Neural crest cell (in vitro differentiated cells): ENCODE data around the gene TUBA3D. TPM values are rescaled to one million over a fixed set of nuclear protein-coding genes. Genes with fewer than 3 reads are reported as not detected.
"Not testable (repeated sequence)": the region's sequence is repeated elsewhere in the genome, so short reads cannot be mapped to it uniquely, and the experiment has no call there.

Experiments
- DNase-seq: peaks from one replicate; pipeline ENCODE4 v3.0.0; 2021; ENCODE audit warnings: low read depth, mixed read lengths, low spot score
- H3K27ac Mint-ChIP-seq: one replicate; pipeline ENCODE4 v1.8.0; 2021; ENCODE audit warnings: mild to moderate bottlenecking, mixed read lengths; ENCODE audit not compliant: unreplicated experiment
- H3K27me3 Mint-ChIP-seq: 2 replicates; pipeline ENCODE4 v1.8.0; 2021; ENCODE audit warnings: low read depth, mild to moderate bottlenecking, mixed read lengths
- H3K36me3 Mint-ChIP-seq: 2 replicates; pipeline ENCODE4 v1.8.0; 2021; ENCODE audit warnings: low read depth, mild to moderate bottlenecking, mixed read lengths
- H3K4me1 Mint-ChIP-seq: 2 replicates; pipeline ENCODE4 v1.8.0; 2021; ENCODE audit warnings: mixed read lengths
- H3K4me3 Mint-ChIP-seq: one replicate; pipeline ENCODE4 v1.8.0; 2021; ENCODE audit warnings: mild to moderate bottlenecking, mixed read lengths
- H3K9me3 Mint-ChIP-seq: 2 replicates; pipeline ENCODE4 v1.8.0; 2021; ENCODE audit warnings: mixed read lengths
- total RNA-seq: library from RNA; stranded (reverse); gene quantifications from 2 replicates; pipeline ENCODE4 v1.2.1, GENCODE V29; 2021
- TF ChIP-seq, protein P1 (sequence below): fragments of 200-600 bp; sonication (generic); conservative IDR thresholded peaks from 2 replicates; pipeline ENCODE4 v1.5.0; 2021; ENCODE audit warnings: antibody characterized with exemption, mild to moderate bottlenecking

The TUBA3D gene
- total RNA-seq, 1 donor from 2014 or later: not detected

DNA sequence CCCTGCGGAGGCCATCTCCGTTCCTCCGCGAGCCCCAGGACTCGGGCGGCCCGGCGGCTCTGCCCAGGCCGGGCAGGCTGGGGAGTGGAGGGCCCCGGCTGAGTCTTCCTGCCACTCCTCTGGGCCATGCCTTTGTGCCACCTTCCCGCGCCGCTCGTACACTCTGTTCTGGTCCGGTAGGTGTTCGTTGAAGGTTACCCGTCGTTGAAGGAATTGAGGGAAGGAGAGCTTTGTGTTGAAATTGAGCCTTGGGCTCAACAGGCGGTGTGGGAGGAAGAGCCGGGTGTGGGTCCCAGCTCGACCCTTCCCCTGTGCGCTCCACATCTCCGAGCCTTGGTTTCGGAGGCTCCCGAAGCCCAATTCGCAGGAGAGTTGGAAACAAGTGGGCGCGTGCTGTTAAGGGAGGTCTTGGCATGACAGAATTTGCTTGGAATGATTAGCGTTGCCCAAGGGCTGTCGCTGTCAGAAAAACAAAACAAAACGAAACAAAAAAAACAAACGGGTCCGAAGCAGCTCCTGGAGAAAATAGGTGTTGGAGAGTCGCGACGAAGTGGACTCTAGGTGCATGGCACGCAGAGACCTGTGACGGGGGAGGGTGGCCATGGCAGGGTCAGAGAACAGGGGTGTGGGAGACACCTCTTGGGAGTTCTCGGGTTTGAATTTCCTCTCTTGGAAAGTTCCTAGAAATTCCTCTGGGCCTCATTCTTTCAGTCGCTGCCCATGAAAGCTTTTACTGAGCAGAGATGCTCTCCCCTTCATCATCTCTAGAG is 17.5 kb downstream of the TUBA3D start:
- DNase-seq: no peak
- H3K27me3 Mint-ChIP-seq: no peaks in the 10 kb centered on the region
- peaks cover 21% of the 10 kb centered on the region for H3K4me1 Mint-ChIP-seq
- peak overlapping the region; percentile 94 for H3K27ac Mint-ChIP-seq
- TF ChIP-seq, protein P1, sequence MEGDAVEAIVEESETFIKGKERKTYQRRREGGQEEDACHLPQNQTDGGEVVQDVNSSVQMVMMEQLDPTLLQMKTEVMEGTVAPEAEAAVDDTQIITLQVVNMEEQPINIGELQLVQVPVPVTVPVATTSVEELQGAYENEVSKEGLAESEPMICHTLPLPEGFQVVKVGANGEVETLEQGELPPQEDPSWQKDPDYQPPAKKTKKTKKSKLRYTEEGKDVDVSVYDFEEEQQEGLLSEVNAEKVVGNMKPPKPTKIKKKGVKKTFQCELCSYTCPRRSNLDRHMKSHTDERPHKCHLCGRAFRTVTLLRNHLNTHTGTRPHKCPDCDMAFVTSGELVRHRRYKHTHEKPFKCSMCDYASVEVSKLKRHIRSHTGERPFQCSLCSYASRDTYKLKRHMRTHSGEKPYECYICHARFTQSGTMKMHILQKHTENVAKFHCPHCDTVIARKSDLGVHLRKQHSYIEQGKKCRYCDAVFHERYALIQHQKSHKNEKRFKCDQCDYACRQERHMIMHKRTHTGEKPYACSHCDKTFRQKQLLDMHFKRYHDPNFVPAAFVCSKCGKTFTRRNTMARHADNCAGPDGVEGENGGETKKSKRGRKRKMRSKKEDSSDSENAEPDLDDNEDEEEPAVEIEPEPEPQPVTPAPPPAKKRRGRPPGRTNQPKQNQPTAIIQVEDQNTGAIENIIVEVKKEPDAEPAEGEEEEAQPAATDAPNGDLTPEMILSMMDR: no peak
- H3K4me3 Mint-ChIP-seq: peak overlapping the region; percentile 96
- no peaks in the 10 kb centered on the region for H3K36me3 Mint-ChIP-seq
- no peaks in the 10 kb centered on the region for H3K9me3 Mint-ChIP-seq

DNA sequence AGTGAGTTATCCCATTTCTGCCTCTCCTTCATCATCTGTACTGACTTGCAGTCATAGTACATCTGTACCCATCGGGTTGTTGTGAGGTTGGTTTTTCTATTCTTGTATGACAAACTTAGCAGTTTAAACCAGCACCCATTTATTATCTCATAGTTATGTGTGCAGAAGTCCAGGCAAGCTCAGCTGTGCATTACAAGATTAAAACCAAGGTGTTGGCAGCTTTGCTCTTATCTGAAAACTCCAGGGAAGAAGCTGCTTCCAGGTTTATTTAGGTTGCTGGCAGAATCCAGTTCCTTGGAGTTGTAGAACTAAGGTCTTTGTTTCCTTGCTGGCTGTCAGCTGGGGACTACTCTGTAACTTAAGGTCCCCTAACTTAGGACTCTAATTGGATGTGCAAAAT is 19.6 kb downstream of the TUBA3D start:
- not testable (repeated sequence) for H3K9me3 Mint-ChIP-seq, DNase-seq, H3K36me3 Mint-ChIP-seq, H3K27me3 Mint-ChIP-seq, H3K27ac Mint-ChIP-seq
- Mint-ChIP-seq H3K4me3 (peak overlapping the region; percentile 86), H3K4me1 (peaks cover 18% of the 10 kb centered on the region)

DNA sequence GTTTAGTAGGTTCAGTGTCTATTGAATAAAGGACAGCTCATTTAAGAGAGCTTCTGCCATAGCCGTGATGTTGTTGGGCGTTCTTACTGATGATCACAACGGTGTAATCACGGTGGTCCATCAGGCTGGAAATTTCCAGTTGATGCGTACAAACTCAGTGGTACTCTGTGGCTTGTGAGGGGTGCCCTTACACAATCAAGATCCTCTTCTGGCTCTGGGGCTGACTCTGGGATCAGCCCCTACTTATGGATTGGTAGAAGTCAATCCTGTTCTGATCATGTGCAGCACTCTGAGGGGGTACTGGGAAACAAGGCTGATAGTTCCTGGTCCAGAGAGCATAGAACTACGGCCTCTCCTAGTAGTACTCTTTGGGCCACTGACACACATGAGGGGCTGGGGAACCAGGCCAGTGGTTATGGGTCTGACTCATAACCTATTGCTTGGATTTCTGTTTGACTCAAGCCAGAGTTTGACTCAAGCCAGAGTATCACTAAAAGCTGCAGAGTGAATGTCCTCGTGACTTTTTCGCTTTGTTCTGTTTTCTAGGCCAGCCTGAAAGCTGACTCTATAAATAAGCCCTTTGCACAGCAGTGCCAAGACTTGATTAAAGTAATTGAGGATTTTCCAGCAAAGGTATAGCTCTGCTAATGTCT is 22.5 kb downstream of the TUBA3D start:
- not testable (repeated sequence) for H3K36me3 Mint-ChIP-seq, H3K9me3 Mint-ChIP-seq, DNase-seq, H3K27me3 Mint-ChIP-seq, H3K27ac Mint-ChIP-seq, H3K4me1 Mint-ChIP-seq
- H3K4me3 Mint-ChIP-seq: peak overlapping the region; percentile 52

DNA sequence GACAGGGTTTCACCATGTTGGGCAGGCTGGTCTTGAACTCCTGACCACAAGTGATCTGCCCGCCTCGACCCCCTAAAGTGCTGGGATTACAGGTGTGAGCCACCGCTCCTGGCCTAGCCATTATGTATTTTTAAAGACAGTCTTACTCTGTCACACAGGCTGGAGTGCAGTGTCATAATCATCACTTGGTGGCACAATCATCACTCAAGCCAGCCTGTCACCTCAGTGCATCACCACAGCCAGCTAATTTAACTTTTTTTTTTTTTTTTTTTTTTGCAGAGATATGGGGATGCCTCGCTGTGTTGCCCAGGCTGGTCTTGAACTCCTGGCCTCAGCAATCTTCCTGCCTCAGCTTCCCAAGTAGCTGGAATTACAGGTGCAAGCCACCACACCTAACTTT is 27.7 kb downstream of the TUBA3D start:
- not testable (repeated sequence) for H3K27me3 Mint-ChIP-seq, H3K36me3 Mint-ChIP-seq

DNA sequence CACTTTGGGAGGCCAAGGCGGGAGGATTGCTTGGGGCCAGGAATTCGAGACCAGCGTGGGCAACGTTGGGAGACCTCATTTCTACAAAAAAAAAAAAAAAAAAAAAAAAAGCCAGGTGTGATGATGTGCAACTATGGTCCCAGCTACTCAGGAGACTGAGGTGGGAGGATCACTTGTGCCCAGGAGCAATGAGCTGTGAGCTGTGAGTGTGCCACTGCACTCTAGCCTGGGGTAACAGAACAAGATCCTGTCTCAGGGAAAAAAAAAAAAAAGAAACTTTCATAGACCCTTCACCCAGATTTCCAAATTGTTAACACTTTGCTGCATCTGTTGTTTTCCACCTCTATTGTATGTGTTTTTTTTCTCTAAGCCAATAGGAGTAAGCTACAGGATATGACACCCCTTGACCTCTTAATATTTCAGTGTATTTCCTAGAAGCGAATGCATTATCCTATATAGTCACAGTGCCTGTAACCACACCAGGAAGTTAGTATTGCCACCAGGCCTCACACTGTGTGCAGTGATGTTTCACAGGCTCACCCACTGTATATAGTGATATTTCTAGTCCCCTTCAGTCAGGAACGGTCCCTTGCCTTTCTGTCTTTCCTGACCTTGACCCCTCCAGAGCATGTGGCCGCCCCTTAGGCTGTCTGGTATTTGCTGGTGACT is 28.3 kb downstream of the TUBA3D start:
- not testable (repeated sequence) for H3K27ac Mint-ChIP-seq, DNase-seq, H3K4me3 Mint-ChIP-seq, H3K4me1 Mint-ChIP-seq, H3K27me3 Mint-ChIP-seq, H3K36me3 Mint-ChIP-seq, H3K9me3 Mint-ChIP-seq

More for the DNA sequence above, 27.7 kb downstream of the TUBA3D start:
- not testable (repeated sequence) for DNase-seq, H3K4me1 Mint-ChIP-seq, H3K4me3 Mint-ChIP-seq, H3K9me3 Mint-ChIP-seq, H3K27ac Mint-ChIP-seq

DNA sequence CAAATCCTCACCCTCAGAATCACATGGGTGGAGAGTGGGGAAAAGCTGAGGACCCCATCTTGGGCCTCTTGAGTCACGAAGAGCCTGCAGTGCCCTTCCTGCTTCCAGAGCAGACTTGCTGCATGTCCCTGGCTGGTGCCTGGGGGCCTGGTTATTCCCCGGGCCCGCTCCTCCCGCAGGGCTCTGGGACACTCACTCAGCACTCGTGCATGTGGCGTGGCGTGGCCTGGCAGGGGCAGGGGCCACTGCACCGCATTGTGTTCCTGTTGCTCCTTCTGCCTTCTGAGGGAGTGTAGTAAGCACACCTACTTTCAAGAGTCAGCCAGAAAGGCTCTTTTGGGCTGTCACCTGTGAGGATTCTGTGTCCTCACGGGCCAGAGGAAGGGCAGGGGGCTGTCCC is 33.7 kb downstream of the TUBA3D start:
- Mint-ChIP-seq H3K27me3 (no peaks in the 10 kb centered on the region), H3K9me3 (no peaks in the 10 kb centered on the region), H3K4me3 (no peak overlapping the region), H3K36me3 (peaks cover 7% of the 10 kb centered on the region), H3K27ac (no peak overlapping the region), H3K4me1 (no peaks in the 10 kb centered on the region)
- TF ChIP-seq, protein P1: no peak
- no peak for DNase-seq

DNA sequence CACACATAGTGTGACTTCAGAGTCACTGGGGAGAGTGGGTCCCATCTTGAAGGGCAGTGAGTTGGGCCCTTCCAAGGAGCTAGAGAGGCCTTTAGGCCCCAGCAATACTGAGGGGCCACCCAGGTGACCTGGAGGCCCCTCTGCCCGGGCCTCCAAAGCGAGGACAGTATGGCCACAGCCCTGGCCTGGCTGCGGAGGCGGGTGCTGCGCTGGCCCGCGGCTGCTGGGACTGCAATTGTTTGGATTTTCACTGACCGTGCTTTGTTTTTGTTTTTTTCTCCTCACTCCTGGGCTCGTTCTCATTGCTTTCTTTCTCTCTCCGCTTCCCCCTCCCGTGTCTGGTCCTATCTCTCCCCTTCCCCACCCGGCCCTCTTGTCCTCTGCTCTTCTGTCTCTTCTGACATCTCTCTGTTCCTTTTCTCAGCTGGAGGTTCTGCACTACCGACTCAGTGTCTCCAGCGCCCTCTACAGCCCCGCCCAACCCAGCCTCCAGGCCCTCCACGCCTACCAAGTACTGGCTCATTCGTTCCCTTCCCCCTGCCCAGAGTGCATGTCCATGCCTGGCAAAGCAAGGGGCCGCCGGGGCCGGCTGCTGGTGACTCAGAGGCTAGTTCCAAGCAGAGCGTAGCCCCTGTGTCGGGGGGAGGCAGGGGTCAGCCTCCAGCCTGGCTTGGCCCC is 35.5 kb downstream of the TUBA3D start:
- not testable (repeated sequence) for H3K4me1 Mint-ChIP-seq, H3K27ac Mint-ChIP-seq, H3K36me3 Mint-ChIP-seq, DNase-seq, H3K27me3 Mint-ChIP-seq, H3K9me3 Mint-ChIP-seq
- peak overlapping the region; percentile 38 for H3K4me3 Mint-ChIP-seq

DNA sequence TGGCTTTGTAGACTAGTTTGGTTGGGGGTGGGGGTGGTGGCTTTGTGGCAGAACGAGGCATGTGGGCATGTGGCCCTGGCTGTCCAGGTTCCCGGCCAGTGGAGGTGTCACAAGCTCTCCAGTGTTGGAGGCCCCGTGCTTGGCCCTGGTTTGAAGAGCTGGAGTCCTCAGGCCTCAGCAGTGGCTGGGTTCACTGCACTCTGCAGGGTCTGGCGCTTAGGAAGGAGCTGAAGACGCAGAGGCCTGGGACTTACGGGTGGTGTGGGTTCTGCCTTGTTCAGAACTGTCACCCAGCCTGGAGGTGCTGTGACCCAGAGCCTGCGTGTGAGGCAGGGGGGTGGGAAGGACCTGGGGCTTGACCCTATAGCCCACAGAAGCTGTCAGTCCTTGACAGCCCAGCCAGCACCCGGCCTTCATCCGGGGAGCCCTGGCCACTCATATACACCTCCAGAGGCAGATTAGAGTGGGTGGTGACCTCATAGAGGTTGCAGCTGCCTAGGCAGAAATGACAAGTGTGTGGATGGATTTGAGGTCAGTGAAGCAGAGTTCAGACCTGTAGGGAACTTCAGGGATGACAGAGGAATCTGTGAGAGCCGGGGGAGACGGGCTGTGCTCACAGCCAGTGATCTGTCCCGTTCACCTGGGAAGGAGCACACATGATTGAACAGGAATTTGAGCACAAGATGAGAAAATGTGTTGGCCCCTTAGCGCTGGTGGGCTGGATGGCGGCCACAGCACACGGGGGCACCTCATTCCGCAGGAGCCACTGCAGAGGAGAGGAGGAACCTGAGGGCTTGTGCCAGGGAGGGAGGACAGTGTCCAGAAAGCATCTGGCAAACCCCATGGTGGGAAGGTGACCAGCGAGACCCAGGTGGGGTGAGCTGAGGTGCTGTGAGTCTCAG is 36.3 kb downstream of the TUBA3D start:
- DNase-seq, H3K36me3 Mint-ChIP-seq, H3K9me3 Mint-ChIP-seq, H3K4me3 Mint-ChIP-seq, H3K27ac Mint-ChIP-seq, H3K27me3 Mint-ChIP-seq, H3K4me1 Mint-ChIP-seq: not testable (repeated sequence)

DNA sequence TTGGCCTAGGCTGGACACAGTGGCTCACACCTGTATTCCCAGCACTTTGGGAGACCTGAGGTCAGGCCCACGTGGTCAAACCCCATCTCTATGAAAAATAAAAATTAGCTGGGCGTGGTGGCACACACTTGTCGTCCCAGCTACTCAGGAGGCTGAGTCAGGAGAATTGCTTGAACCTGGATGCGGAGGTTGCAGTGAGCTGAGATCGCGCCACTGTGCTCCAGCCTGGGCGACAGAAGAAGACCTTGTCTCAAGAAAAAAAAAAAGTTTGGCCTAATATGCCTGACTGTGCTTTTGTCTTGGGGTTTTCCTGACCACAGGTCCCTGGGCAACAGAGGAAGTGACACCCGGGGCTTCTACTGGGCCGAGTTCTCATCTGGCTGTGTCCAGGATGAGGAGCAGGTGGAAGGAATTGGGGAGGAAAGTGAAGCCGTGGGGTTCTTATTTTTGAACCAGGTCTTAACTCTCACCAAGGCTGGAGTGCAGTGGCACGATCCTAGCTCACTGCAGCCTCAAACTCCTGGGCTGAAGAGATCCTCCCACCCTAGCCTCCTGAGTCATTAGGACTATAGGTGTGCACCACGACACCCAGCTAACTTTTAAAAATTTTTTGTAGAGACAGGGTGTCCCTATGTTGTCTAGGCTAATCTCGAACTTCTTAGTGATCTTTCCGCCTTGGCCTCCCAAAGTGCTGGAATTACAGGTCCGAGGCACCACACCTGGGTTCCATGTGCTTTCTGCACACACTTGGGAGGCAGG is 38.7 kb downstream of the TUBA3D start:
- not testable (repeated sequence) for H3K27me3 Mint-ChIP-seq, H3K4me3 Mint-ChIP-seq, H3K9me3 Mint-ChIP-seq, H3K27ac Mint-ChIP-seq, H3K4me1 Mint-ChIP-seq, DNase-seq, H3K36me3 Mint-ChIP-seq

DNA sequence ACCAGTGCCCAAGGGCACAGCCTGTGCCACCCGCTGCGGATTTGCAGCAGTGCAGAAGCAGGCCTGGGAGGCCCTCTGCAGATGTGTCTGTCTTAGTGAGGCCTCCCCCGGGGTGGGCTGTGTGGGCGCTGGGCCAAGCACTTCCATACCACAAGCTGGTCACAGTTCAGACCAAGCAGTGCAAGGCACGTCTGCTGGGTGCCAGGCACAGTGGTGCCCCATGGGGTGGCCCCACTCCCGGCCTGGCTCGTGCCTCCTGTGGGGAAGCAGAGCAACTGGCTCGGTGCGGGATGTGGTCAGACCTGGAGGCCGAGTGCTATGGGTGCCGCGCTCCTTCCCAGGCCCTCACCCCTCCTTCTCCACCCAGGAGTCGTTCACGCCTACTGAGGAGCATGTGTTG is 39.3 kb downstream of the TUBA3D start:
- H3K27ac Mint-ChIP-seq, H3K27me3 Mint-ChIP-seq, H3K36me3 Mint-ChIP-seq, H3K9me3 Mint-ChIP-seq, H3K4me3 Mint-ChIP-seq, H3K4me1 Mint-ChIP-seq, DNase-seq: not testable (repeated sequence)
